Activated CD4-positive, alpha-beta memory T cell treated with anti-CD3 and anti-CD28 coated beads for 36 hours (primary cell): ENCODE results near the gene C13orf42. TPM values are rescaled to one million over a fixed set of nuclear protein-coding genes. Genes with fewer than 3 reads are reported as not detected.

Source experiments
- CTCF ChIA-PET: fragments of 350-600 bp; sonication (Branson Sonifier 250); formaldehyde crosslinking; loops from one replicate; lab custom pipeline; 2021; ENCODE audit warnings: antibody characterized with exemption, inconsistent platforms; lab: Charles Lee
- POLR2A ChIA-PET: fragments of 350-600 bp; sonication (Branson Sonifier 250); formaldehyde crosslinking; loops from one replicate; lab custom pipeline; 2021; ENCODE audit warnings: antibody characterized with exemption; lab: Charles Lee
- DNase-seq: peaks from one replicate; pipeline ENCODE4 v3.0.0-alpha.2; 2020
- H3K27ac Mint-ChIP-seq: one replicate; pipeline ENCODE4 v1.8.0; 2021; ENCODE audit warnings: mixed read lengths
- H3K27me3 Mint-ChIP-seq: one replicate; pipeline ENCODE4 v1.8.0; 2021; ENCODE audit warnings: mixed read lengths
- H3K36me3 Mint-ChIP-seq: one replicate; pipeline ENCODE4 v1.8.0; 2021; ENCODE audit warnings: mixed read lengths
- H3K4me1 Mint-ChIP-seq: one replicate; pipeline ENCODE4 v1.8.0; 2021; ENCODE audit warnings: low read depth, mixed read lengths
- H3K4me3 Mint-ChIP-seq: one replicate; pipeline ENCODE4 v1.8.0; 2021; ENCODE audit warnings: mild to moderate bottlenecking, mixed read lengths
- H3K9me3 Mint-ChIP-seq: one replicate; pipeline ENCODE4 v1.8.0; 2021; ENCODE audit warnings: mixed read lengths
- intact Hi-C: fragments of 100-400 bp; cut with micrococcal nuclease; formaldehyde crosslinking; loops from one replicate; pipeline ENCODE4 v1.15.1; 2023
- total RNA-seq, 2 experiments: library from RNA; stranded (reverse); gene quantifications; one replicate each; pipeline ENCODE4 v1.2.3, GENCODE V29; 2021

Gene C13orf42
- total RNA-seq, 2 experiments from 2014 or later = not detected

- intact Hi-C loops = loop anchor here (10.0 kb wide), 1 partner anchor 259 kb away; no protein-coding TSS in a partner anchor
- H3K27ac Mint-ChIP-seq = no peak overlapping the region
- peaks cover 25% of the 10 kb centered on the region for H3K27me3 Mint-ChIP-seq
These were observed 47.2 kb downstream of the C13orf42 start for GRCh38 chr13:51063909-51064308.

GRCh38 chr13:51058461-51059167 lies 52.5 kb downstream of the C13orf42 start:
- intact Hi-C loops = no loop called here
- Mint-ChIP-seq H3K9me3 (no peaks in the 10 kb centered on the region), H3K36me3 (no peaks in the 10 kb centered on the region), H3K4me3 (no peak overlapping the region), H3K27me3 (peaks cover 2% of the 10 kb centered on the region), H3K27ac (no peak overlapping the region), H3K4me1 (no peaks in the 10 kb centered on the region)
- ChIA-PET POLR2A (no interaction called here), CTCF (interaction anchor here (1.8 kb wide), 1 partner anchor 12 kb away, joined by 6 read pairs; no protein-coding TSS in a partner anchor)
- no peak for DNase-seq

More at GRCh38 chr13:51063909-51064308, 47.2 kb downstream of the C13orf42 start:
- ChIA-PET CTCF (no interaction called here), POLR2A (no interaction called here)
- Mint-ChIP-seq H3K9me3 (no peaks in the 10 kb centered on the region), H3K36me3 (no peaks in the 10 kb centered on the region), H3K4me1 (no peaks in the 10 kb centered on the region), H3K4me3 (no peak overlapping the region)
- no peak for DNase-seq

GRCh38 chr13:51057906-51058305 lies 53.2 kb downstream of the C13orf42 start:
- Mint-ChIP-seq H3K27ac (no peak overlapping the region), H3K9me3 (no peaks in the 10 kb centered on the region)
- POLR2A ChIA-PET = no interaction called here

GRCh38 chr13:51057001-51057400 lies 54.1 kb downstream of the C13orf42 start:
- H3K4me1 Mint-ChIP-seq = no peaks in the 10 kb centered on the region
- intact Hi-C loops = no loop called here
- no peak overlapping the region for H3K4me3 Mint-ChIP-seq

More at GRCh38 chr13:51057906-51058305, 53.2 kb downstream of the C13orf42 start:
- intact Hi-C loops = no loop called here
- Mint-ChIP-seq H3K36me3 (no peaks in the 10 kb centered on the region), H3K4me1 (no peaks in the 10 kb centered on the region), H3K4me3 (no peak overlapping the region), H3K27me3 (peaks cover 2% of the 10 kb centered on the region)
- DNase-seq = no peak
- CTCF ChIA-PET = interaction anchor here (1.8 kb wide), 1 partner anchor 12 kb away, joined by 6 read pairs; no protein-coding TSS in a partner anchor

GRCh38 chr13:51052581-51052980 lies 58.5 kb downstream of the C13orf42 start:
- H3K9me3 Mint-ChIP-seq = no peaks in the 10 kb centered on the region
- no peak for DNase-seq
- no peak overlapping the region for H3K27ac Mint-ChIP-seq
- no peak overlapping the region for H3K4me3 Mint-ChIP-seq
- peaks cover 2% of the 10 kb centered on the region for H3K27me3 Mint-ChIP-seq
- ChIA-PET POLR2A (no interaction called here), CTCF (no interaction called here)
- no peaks in the 10 kb centered on the region for H3K4me1 Mint-ChIP-seq
- intact Hi-C loops = no loop called here
- H3K36me3 Mint-ChIP-seq = no peaks in the 10 kb centered on the region

More at GRCh38 chr13:51057001-51057400, 54.1 kb downstream of the C13orf42 start:
- Mint-ChIP-seq H3K9me3 (no peaks in the 10 kb centered on the region), H3K36me3 (no peaks in the 10 kb centered on the region), H3K27me3 (peaks cover 2% of the 10 kb centered on the region), H3K27ac (no peak overlapping the region)
- no peak for DNase-seq
- ChIA-PET POLR2A (no interaction called here), CTCF (interaction anchor here (1.8 kb wide), 1 partner anchor 13 kb away, joined by 6 read pairs; no protein-coding TSS in a partner anchor)

- Mint-ChIP-seq H3K9me3 (no peaks in the 10 kb centered on the region), H3K27me3 (no peaks in the 10 kb centered on the region), H3K27ac (no peak overlapping the region), H3K36me3 (no peaks in the 10 kb centered on the region), H3K4me1 (no peaks in the 10 kb centered on the region), H3K4me3 (no peak overlapping the region)
- intact Hi-C loops = no loop called here
- DNase-seq = no peak
- ChIA-PET POLR2A (no interaction called here), CTCF (interaction anchor here (0.6 kb wide), 1 partner anchor 769 kb away, joined by 3 read pairs; no protein-coding TSS in a partner anchor)
These were observed 60.8 kb downstream of the C13orf42 start for GRCh38 chr13:51050021-51050830.

- Mint-ChIP-seq H3K4me1 (no peaks in the 10 kb centered on the region), H3K27me3 (no peaks in the 10 kb centered on the region), H3K9me3 (no peaks in the 10 kb centered on the region), H3K36me3 (no peaks in the 10 kb centered on the region), H3K27ac (no peak overlapping the region), H3K4me3 (no peak overlapping the region)
- DNase-seq = no peak
- CTCF ChIA-PET = interaction anchor here (1.7 kb wide), 1 partner anchor 11 kb away, joined by 3 read pairs; no protein-coding TSS in a partner anchor
- POLR2A ChIA-PET = no interaction called here
- intact Hi-C loops = no loop called here
These were observed 62.5 kb downstream of the C13orf42 start for GRCh38 chr13:51048616-51049015.

- DNase-seq = no peak
- no peaks in the 10 kb centered on the region for H3K4me1 Mint-ChIP-seq
- no peaks in the 10 kb centered on the region for H3K36me3 Mint-ChIP-seq
- ChIA-PET CTCF (interaction anchor here (1.7 kb wide), 1 partner anchor 11 kb away, joined by 3 read pairs; no protein-coding TSS in a partner anchor), POLR2A (no interaction called here)
- no peak overlapping the region for H3K27ac Mint-ChIP-seq
- intact Hi-C loops = no loop called here
- no peak overlapping the region for H3K4me3 Mint-ChIP-seq
- H3K27me3 Mint-ChIP-seq = no peaks in the 10 kb centered on the region
- no peaks in the 10 kb centered on the region for H3K9me3 Mint-ChIP-seq
These were observed 63.0 kb downstream of the C13orf42 start for GRCh38 chr13:51048166-51048461.

- Mint-ChIP-seq H3K36me3 (no peaks in the 10 kb centered on the region), H3K4me1 (no peaks in the 10 kb centered on the region), H3K27ac (no peak overlapping the region), H3K4me3 (no peak overlapping the region), H3K27me3 (no peaks in the 10 kb centered on the region), H3K9me3 (no peaks in the 10 kb centered on the region)
- POLR2A ChIA-PET = no interaction called here
- CTCF ChIA-PET = interaction anchor here (0.6 to 1.7 kb wide), 2 partner anchors 12 to 78 kb away, joined by 3 read pairs; no protein-coding TSS in a partner anchor
- intact Hi-C loops = no loop called here
- no peak for DNase-seq
These were observed 63.5 kb downstream of the C13orf42 start for GRCh38 chr13:51047434-51048165.

- no peak overlapping the region for H3K4me3 Mint-ChIP-seq
- H3K27me3 Mint-ChIP-seq = no peaks in the 10 kb centered on the region
- ChIA-PET CTCF (no interaction called here), POLR2A (no interaction called here)
- H3K36me3 Mint-ChIP-seq = no peaks in the 10 kb centered on the region
- intact Hi-C loops = no loop called here
- H3K9me3 Mint-ChIP-seq = no peaks in the 10 kb centered on the region
- no peak for DNase-seq
- no peak overlapping the region for H3K27ac Mint-ChIP-seq
- no peaks in the 10 kb centered on the region for H3K4me1 Mint-ChIP-seq
These were observed 65.6 kb downstream of the C13orf42 start for GRCh38 chr13:51045451-51045850.

- no peak for DNase-seq
- CTCF ChIA-PET = interaction anchor here (2.3 kb wide), 1 partner anchor 25 kb away, joined by 8 read pairs; no protein-coding TSS in a partner anchor
- intact Hi-C loops = no loop called here
These were observed 66.9 kb downstream of the C13orf42 start for GRCh38 chr13:51044023-51044665.

More at GRCh38 chr13:51044023-51044665, 66.9 kb downstream of the C13orf42 start:
- POLR2A ChIA-PET = interaction anchor here (0.5 kb wide), 1 partner anchor 1135 kb away, joined by 3 read pairs; no protein-coding TSS in a partner anchor
- H3K4me1 Mint-ChIP-seq = no peaks in the 10 kb centered on the region
- no peaks in the 10 kb centered on the region for H3K9me3 Mint-ChIP-seq
- no peaks in the 10 kb centered on the region for H3K36me3 Mint-ChIP-seq
- peaks cover 2% of the 10 kb centered on the region for H3K27me3 Mint-ChIP-seq
- no peak overlapping the region for H3K4me3 Mint-ChIP-seq
- no peak overlapping the region for H3K27ac Mint-ChIP-seq
